ENCODE results near the gene PTPRM.

DNA sequence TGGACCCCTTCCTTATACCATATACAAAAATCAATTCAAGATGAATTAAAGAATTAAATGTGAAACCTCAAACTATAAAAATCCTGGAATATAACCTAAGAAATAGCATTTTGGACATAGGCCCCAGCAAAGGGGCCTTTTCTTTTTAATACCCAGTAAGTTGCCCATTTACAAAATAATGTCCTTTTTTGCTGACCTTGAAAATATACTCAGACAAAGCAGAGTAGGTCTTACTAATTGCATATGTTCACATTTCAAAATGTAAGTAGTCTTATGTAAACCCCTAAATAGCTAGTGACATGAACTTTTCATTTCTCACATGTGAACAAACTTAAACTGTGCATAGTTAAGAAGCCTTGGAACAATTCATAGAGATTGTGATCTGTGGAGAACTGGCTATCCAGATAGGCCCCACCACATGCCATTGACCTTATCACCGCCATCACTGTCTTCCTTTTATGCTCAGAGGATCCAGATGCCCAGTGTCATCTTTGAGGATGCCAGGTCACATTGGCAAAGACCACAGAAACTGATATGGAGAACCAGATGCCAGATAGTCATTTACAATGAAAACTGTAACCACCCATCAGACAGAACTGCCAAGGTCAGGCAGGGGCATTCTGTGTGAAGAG is 759.8 kb downstream of the PTPRM start:
- no peak for TF ChIP-seq CTCF (IDR thresholded peaks at IDR 0.05)
- no peak for TF ChIP-seq MXD4 (CRISPR knock-in tag; IDR thresholded peaks at IDR 0.05; ENCODE audit: borderline replicate concordance)
- no peak for TF ChIP-seq MYBL2 (CRISPR knock-in tag; IDR thresholded peaks at IDR 0.05)
- TF ChIP-seq JUN (CRISPR knock-in tag; IDR thresholded peaks at IDR 0.05) = no peak
- TF ChIP-seq SMAD3 (CRISPR knock-in tag; IDR thresholded peaks at IDR 0.05; ENCODE audit: borderline replicate concordance) = no peak
- TF ChIP-seq CREB1 (CRISPR knock-in tag; IDR thresholded peaks at IDR 0.05) = no peak
- TF ChIP-seq FOXJ3 (CRISPR knock-in tag; IDR thresholded peaks at IDR 0.05; ENCODE audit: borderline replicate concordance) = no peak
- no peak for TF ChIP-seq E2F1 (CRISPR knock-in tag; IDR thresholded peaks at IDR 0.05)
- TF ChIP-seq ATF2 (CRISPR knock-in tag; IDR thresholded peaks at IDR 0.05; ENCODE audit: borderline replicate concordance, low read depth) = no peak
- no peak for TF ChIP-seq ZNF263 (CRISPR knock-in tag; IDR thresholded peaks at IDR 0.05; ENCODE audit: low read depth)
- TF ChIP-seq FOXP4 (CRISPR knock-in tag; IDR thresholded peaks at IDR 0.05) = no peak
- TF ChIP-seq NFATC4 (CRISPR knock-in tag; IDR thresholded peaks at IDR 0.05) = no peak
